ENCODE results near the gene CCDC188. TPM values are rescaled to one million over a fixed set of nuclear protein-coding genes. Genes with fewer than 3 reads are reported as not detected.

CCDC188 gene
- total and polyA plus RNA-seq, 9 of the 15 experiments (the other 6 are each of a cell fraction or from before 2014, with no cell fraction given): not detected

GRCh38 chr22:20131859-20132685, 18.8 kb downstream of the CCDC188 start (continued):
- TF ChIP-seq, protein P1, sequence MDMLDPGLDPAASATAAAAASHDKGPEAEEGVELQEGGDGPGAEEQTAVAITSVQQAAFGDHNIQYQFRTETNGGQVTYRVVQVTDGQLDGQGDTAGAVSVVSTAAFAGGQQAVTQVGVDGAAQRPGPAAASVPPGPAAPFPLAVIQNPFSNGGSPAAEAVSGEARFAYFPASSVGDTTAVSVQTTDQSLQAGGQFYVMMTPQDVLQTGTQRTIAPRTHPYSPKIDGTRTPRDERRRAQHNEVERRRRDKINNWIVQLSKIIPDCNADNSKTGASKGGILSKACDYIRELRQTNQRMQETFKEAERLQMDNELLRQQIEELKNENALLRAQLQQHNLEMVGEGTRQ (CRISPR knock-in tag; IDR thresholded peaks at IDR 0.05): peak; percentile 67
- TF ChIP-seq ZNF41 (CRISPR knock-in tag; conservative IDR thresholded peaks at IDR 0.05): no peak
- TF ChIP-seq BHLHE40 (IDR thresholded peaks at IDR 0.05; ENCODE audit: low read length): peak; percentile 71
- TF ChIP-seq ZBTB1 (CRISPR knock-in tag; IDR thresholded peaks at IDR 0.05; ENCODE audit: borderline replicate concordance, low read depth): no peak
- TF ChIP-seq KLF13 (tag; IDR thresholded peaks at IDR 0.05; ENCODE audit: borderline replicate concordance, low read depth): peak; percentile 57; the same call in 1 of the 2 replicates
- no peak for TF ChIP-seq ZNF518B (CRISPR knock-in tag; IDR thresholded peaks at IDR 0.05)
- no peak for TF ChIP-seq RAD21 (CRISPR knock-in tag; conservative IDR thresholded peaks at IDR 0.05 in 1 of 2, IDR thresholded peaks at IDR 0.05 in 1 of 2)
- no peak for TF ChIP-seq NFRKB (IDR thresholded peaks at IDR 0.05; ENCODE audit: low read depth)
- TF ChIP-seq TCF3 (CRISPR knock-in tag; IDR thresholded peaks at IDR 0.05): no peak
- TF ChIP-seq, protein P2, sequence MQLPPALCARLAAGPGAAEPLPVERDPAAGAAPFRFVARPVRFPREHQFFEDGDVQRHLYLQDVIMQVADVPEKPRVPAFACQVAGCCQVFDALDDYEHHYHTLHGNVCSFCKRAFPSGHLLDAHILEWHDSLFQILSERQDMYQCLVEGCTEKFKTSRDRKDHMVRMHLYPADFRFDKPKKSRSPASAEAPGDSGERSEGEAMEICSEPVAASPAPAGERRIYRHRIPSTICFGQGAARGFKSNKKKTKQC (CRISPR knock-in tag; IDR thresholded peaks at IDR 0.05): no peak
- no peak for TF ChIP-seq ZNF79 (CRISPR knock-in tag; IDR thresholded peaks at IDR 0.05; ENCODE audit: low read depth)
- no peak for TF ChIP-seq ZNF174 (CRISPR knock-in tag; IDR thresholded peaks at IDR 0.05)
- no peak for TF ChIP-seq BRF1 (IDR thresholded peaks at IDR 0.05; ENCODE audit: borderline replicate concordance, extremely low read depth, insufficient read length)
- TF ChIP-seq ZNF408 (CRISPR knock-in tag; IDR thresholded peaks at IDR 0.05; ENCODE audit: low read depth): no peak
- TF ChIP-seq HNRNPLL (IDR thresholded peaks at IDR 0.05; ENCODE audit: low read depth, low read length, poor library complexity, severe bottlenecking): no peak
- TF ChIP-seq, protein P3, sequence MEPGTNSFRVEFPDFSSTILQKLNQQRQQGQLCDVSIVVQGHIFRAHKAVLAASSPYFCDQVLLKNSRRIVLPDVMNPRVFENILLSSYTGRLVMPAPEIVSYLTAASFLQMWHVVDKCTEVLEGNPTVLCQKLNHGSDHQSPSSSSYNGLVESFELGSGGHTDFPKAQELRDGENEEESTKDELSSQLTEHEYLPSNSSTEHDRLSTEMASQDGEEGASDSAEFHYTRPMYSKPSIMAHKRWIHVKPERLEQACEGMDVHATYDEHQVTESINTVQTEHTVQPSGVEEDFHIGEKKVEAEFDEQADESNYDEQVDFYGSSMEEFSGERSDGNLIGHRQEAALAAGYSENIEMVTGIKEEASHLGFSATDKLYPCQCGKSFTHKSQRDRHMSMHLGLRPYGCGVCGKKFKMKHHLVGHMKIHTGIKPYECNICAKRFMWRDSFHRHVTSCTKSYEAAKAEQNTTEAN (CRISPR knock-in tag; IDR thresholded peaks at IDR 0.05): no peak
- TF ChIP-seq, protein P4, sequence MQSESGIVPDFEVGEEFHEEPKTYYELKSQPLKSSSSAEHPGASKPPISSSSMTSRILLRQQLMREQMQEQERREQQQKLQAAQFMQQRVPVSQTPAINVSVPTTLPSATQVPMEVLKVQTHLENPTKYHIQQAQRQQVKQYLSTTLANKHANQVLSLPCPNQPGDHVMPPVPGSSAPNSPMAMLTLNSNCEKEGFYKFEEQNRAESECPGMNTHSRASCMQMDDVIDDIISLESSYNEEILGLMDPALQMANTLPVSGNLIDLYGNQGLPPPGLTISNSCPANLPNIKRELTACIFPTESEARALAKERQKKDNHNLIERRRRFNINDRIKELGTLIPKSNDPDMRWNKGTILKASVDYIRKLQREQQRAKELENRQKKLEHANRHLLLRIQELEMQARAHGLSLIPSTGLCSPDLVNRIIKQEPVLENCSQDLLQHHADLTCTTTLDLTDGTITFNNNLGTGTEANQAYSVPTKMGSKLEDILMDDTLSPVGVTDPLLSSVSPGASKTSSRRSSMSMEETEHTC (IDR thresholded peaks at IDR 0.05): no peak; the same call in 1 of the 2 replicates
- no peak for TF ChIP-seq SLC30A9 (CRISPR knock-in tag; IDR thresholded peaks at IDR 0.05)
- TF ChIP-seq NBN (IDR thresholded peaks at IDR 0.05; ENCODE audit: low read depth): no peak
- TF ChIP-seq ZBTB17 (CRISPR knock-in tag; IDR thresholded peaks at IDR 0.05): peak; percentile 64
